ENCODE results near the gene ANXA6.

The ANXA6 gene

DNA sequence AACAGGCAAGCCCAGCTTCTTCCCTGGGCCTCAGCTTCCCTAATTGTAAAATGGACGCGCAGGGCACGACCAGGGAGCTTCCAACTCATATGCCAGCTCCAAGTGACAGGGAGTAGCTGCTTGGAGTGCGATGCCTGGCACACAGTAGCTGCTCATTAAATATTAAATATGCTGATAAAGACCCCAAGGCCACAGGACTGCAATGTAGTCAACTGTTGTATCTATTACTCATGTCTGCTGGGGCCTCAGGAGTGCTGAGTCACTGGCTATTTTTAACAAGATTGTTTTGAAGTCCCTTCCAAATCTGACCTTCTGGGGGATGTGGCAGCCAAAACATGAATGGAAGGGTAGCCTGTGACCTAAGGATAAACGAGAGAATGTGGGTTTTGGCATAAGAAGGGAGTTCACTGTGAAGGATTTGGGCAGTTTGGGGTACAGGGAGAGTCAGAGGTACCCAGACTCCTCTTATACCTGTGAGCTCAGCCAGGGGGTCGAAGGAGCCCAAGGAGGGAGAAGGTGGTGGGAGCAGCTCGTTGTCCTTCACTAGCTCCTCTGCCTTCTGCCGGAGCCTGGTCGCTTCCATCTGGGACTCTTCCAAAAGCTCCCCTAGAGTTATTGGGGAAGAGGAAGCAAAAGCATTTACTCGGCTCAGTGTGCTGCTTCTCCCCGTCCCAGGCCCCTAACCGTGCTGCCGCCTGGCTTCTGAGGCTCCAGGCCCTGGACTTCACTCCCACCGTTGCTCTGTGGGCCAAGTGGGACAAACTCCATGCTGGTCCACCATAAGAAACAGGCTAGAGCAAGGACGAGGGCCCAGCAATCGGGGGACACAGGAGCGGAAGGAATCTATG, 94.2 kb downstream of the ANXA6 start:
- Histone ChIP-seq H3K4me3 (ENCODE audit: low read depth, low read length) (no peak overlapping the region), H3K27ac (ENCODE audit: extremely low read depth, low read depth, low read length) (no peak overlapping the region), H3K4me1 (ENCODE audit: control insufficient read depth, insufficient read depth, low read length) (no peaks in the 10 kb centered on the region), H3K36me3 (ENCODE audit: control insufficient read depth in 2 of 2, insufficient read depth in 1 of 2, low read length in 2 of 2) (peaks cover 9 to 63% of the 10 kb centered on the region in 2 experiments; a peak in 2 of 3 replicates), H3K9me3 (ENCODE audit: control insufficient read depth, insufficient read depth, low read depth, low read length) (no peaks in the 10 kb centered on the region)
- ChIA-PET POLR2A (no interaction called here), CTCF (interaction anchor here (0.6 to 1.0 kb wide), 3 partner anchors 11 to 62 kb away, joined by 3 to 4 read pairs (median 3); no protein-coding TSS in a partner anchor)
- peak; percentile 86 for TF ChIP-seq ZNF664 (tag by site-specific recombination; IDR thresholded peaks at IDR 0.05)
- TF ChIP-seq ZBTB17 (tag by site-specific recombination; IDR thresholded peaks at IDR 0.05), result peak; percentile 39; the same call in 1 of the 2 replicates
- TF ChIP-seq ZNF292 (tag by site-specific recombination; IDR thresholded peaks at IDR 0.05; ENCODE audit: borderline replicate concordance, low read depth), result no peak

DNA sequence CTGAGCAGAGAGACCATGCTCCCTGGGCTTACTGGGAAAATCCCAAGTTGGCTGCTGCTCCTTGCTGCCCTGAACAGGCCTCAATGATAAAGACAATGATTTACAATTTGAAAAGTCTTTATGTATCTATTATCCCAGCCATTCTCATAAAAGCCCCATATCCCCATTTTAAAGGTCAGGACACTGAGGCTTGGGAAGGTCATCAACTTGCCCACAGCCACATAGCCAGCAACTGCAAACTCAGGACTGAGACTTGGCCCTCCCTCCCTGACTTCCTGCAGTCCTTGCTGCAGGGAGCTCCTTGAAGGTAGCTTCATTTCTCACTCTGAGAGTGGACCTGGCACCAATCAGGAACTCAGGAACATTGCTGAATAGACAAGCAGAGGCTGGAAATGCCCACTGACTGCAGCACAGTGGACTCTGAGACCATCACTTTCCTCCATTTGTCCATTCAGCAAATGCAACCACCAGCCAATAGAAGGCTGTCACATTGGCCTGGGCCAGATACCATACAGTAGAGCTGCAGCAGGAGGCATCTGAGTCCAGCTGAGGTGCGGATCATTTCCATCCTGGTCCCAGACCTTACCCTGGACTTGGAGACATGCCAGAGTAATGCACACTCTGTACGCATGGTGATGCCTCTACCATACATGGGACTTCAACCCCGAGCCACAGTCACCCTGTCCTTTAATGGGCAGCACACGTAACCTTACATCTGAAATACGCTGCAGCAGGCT, 95.0 kb downstream of the ANXA6 start:
- Histone ChIP-seq H3K4me3 (ENCODE audit: low read depth, low read length) (no peak overlapping the region), H3K36me3 (ENCODE audit: control insufficient read depth in 2 of 2, insufficient read depth in 1 of 2, low read length in 2 of 2) (peaks cover 13 to 68% of the 10 kb centered on the region in 2 experiments; a peak in 2 of 3 replicates), H3K27ac (ENCODE audit: extremely low read depth, low read depth, low read length) (no peak overlapping the region), H3K4me1 (ENCODE audit: control insufficient read depth, insufficient read depth, low read length) (no peaks in the 10 kb centered on the region), H3K9me3 (ENCODE audit: control insufficient read depth, insufficient read depth, low read depth, low read length) (no peaks in the 10 kb centered on the region)
- ChIA-PET CTCF (interaction anchor here (0.6 to 1.0 kb wide), 2 partner anchors 10 to 61 kb away, joined by 3 to 4 read pairs; no protein-coding TSS in a partner anchor), POLR2A (no interaction called here)
- TF ChIP-seq WT1 (tag by site-specific recombination; IDR thresholded peaks at IDR 0.05) (no peak), PRDM10 (tag by site-specific recombination; IDR thresholded peaks at IDR 0.05) (no peak), ZNF561 (tag by site-specific recombination; IDR thresholded peaks at IDR 0.05; ENCODE audit: borderline replicate concordance) (no peak), ZNF670 (tag by site-specific recombination; IDR thresholded peaks at IDR 0.05; ENCODE audit: low read depth) (no peak), ZBTB48 (tag by site-specific recombination; IDR thresholded peaks at IDR 0.05) (no peak), SP7 (tag by site-specific recombination; IDR thresholded peaks at IDR 0.05) (no peak), MZF1 (tag by site-specific recombination; IDR thresholded peaks at IDR 0.05; ENCODE audit: borderline replicate concordance) (no peak), ZNF530 (tag by site-specific recombination; IDR thresholded peaks at IDR 0.05; ENCODE audit: low read depth) (no peak), ZSCAN30 (tag by site-specific recombination; IDR thresholded peaks at IDR 0.05) (no peak)
- TF ChIP-seq, protein P1, sequence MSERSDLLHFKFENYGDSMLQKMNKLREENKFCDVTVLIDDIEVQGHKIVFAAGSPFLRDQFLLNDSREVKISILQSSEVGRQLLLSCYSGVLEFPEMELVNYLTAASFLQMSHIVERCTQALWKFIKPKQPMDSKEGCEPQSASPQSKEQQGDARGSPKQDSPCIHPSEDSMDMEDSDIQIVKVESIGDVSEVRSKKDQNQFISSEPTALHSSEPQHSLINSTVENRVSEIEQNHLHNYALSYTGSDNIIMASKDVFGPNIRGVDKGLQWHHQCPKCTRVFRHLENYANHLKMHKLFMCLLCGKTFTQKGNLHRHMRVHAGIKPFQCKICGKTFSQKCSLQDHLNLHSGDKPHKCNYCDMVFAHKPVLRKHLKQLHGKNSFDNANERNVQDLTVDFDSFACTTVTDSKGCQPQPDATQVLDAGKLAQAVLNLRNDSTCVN (tag by site-specific recombination; optimal IDR thresholded peaks at IDR 0.05), result no peak
- TF ChIP-seq, protein P2, sequence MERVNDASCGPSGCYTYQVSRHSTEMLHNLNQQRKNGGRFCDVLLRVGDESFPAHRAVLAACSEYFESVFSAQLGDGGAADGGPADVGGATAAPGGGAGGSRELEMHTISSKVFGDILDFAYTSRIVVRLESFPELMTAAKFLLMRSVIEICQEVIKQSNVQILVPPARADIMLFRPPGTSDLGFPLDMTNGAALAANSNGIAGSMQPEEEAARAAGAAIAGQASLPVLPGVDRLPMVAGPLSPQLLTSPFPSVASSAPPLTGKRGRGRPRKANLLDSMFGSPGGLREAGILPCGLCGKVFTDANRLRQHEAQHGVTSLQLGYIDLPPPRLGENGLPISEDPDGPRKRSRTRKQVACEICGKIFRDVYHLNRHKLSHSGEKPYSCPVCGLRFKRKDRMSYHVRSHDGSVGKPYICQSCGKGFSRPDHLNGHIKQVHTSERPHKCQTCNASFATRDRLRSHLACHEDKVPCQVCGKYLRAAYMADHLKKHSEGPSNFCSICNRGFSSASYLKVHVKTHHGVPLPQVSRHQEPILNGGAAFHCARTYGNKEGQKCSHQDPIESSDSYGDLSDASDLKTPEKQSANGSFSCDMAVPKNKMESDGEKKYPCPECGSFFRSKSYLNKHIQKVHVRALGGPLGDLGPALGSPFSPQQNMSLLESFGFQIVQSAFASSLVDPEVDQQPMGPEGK (tag by site-specific recombination; IDR thresholded peaks at IDR 0.05), result no peak

Data from HEK293 (cell line).